WTC11 (cell line): ENCODE results near the gene SLC22A31. TPM values are rescaled to one million over a fixed set of nuclear protein-coding genes. Genes with fewer than 3 reads are reported as not detected.
A peak's percentile ranks its signal among the peaks of the same experiment; 100 is the strongest.

Experiments
- ATAC-seq: fragments of 200-7000 bp; cut with Tn5 transposase; 2 replicates; pipeline ENCODE4 v1.10.0; 2021; ENCODE audit warnings: mild to moderate bottlenecking, moderate library complexity
- CTCF ChIA-PET: fragments of 300-600 bp; sonication (Branson Sonifier 250); formaldehyde crosslinking; loops from one replicate; lab custom pipeline; 2021; ENCODE audit warnings: antibody characterized with exemption; lab: Charles Lee
- POLR2A ChIA-PET: fragments of 350-600 bp; sonication (Branson Sonifier 250); formaldehyde crosslinking; loops from one replicate; lab custom pipeline; 2021; ENCODE audit warnings: antibody characterized with exemption; lab: Charles Lee
- DNase-seq: peaks from one replicate; pipeline ENCODE4 v3.0.0; 2021; ENCODE audit warnings: low spot score
- H3K27ac Mint-ChIP-seq: 2 replicates; pipeline ENCODE4 v1.8.0; 2021; ENCODE audit warnings: mixed read lengths
- H3K27me3 Mint-ChIP-seq: 2 replicates; pipeline ENCODE4 v1.8.0; 2021; ENCODE audit warnings: low read depth, mild to moderate bottlenecking, moderate library complexity, mixed read lengths
- H3K36me3 Mint-ChIP-seq: 2 replicates; pipeline ENCODE4 v1.8.0; 2021; ENCODE audit warnings: mixed read lengths
- H3K4me1 Mint-ChIP-seq: 2 replicates; pipeline ENCODE4 v1.8.0; 2022; ENCODE audit warnings: mixed read lengths
- H3K4me3 Mint-ChIP-seq: 2 replicates; pipeline ENCODE4 v1.8.0; 2021; ENCODE audit warnings: mild to moderate bottlenecking, moderate library complexity, mixed read lengths
- H3K9me3 Mint-ChIP-seq: 2 replicates; pipeline ENCODE4 v1.8.0; 2021; ENCODE audit warnings: mixed read lengths
- ARID4B ChIP-seq: sonication (generic); formaldehyde crosslinking; IDR thresholded peaks from 2 replicates; pipeline ENCODE4 v1.8.0; 2023; ENCODE audit warnings: missing genetic modification reagents, mild to moderate bottlenecking, borderline replicate concordance
- ATF6 ChIP-seq: sonication (generic); formaldehyde crosslinking; IDR thresholded peaks from 2 replicates; pipeline ENCODE4 v1.8.1; 2023; ENCODE audit warnings: mild to moderate bottlenecking, missing genetic modification reagents
- CBFB ChIP-seq: sonication (generic); formaldehyde crosslinking; IDR thresholded peaks from 2 replicates; pipeline ENCODE4 v1.8.1; 2022; ENCODE audit warnings: mild to moderate bottlenecking, low read depth, missing genetic modification reagents
- ETV6 ChIP-seq: sonication (generic); formaldehyde crosslinking; IDR thresholded peaks from 2 replicates; pipeline ENCODE4 v1.8.1; 2022; ENCODE audit warnings: mild to moderate bottlenecking, missing genetic modification reagents
- GABPB1 ChIP-seq: sonication (generic); formaldehyde crosslinking; IDR thresholded peaks from 2 replicates; pipeline ENCODE4 v1.8.1; 2023; ENCODE audit warnings: mild to moderate bottlenecking, missing genetic modification reagents
- IRF2 ChIP-seq: sonication (generic); formaldehyde crosslinking; IDR thresholded peaks from 2 replicates; pipeline ENCODE4 v1.8.0; 2022; ENCODE audit warnings: low read depth, missing genetic modification reagents, borderline replicate concordance
- JUN ChIP-seq: sonication (generic); formaldehyde crosslinking; IDR thresholded peaks from 2 replicates; pipeline ENCODE4 v1.8.0; 2023; ENCODE audit warnings: mild to moderate bottlenecking, missing genetic modification reagents
- NFE2L1 ChIP-seq: sonication (generic); formaldehyde crosslinking; IDR thresholded peaks from 2 replicates; pipeline ENCODE4 v1.8.1; 2023; ENCODE audit warnings: missing genetic modification reagents
- PRRX2 ChIP-seq: fragments of 250-450 bp; sonication (Bioruptor Pico); IDR thresholded peaks from 2 replicates; pipeline ENCODE4 v1.8.0; 2021; ENCODE audit warnings: mild to moderate bottlenecking
- USF2 ChIP-seq: sonication (generic); formaldehyde crosslinking; IDR thresholded peaks from 2 replicates; pipeline ENCODE4 v1.8.1; 2023; ENCODE audit warnings: mild to moderate bottlenecking, missing genetic modification reagents, moderate library complexity
- ZNF416 ChIP-seq: fragments of 250-450 bp; sonication (Bioruptor Pico); IDR thresholded peaks from 2 replicates; pipeline ENCODE4 v1.9.0; 2021; ENCODE audit warnings: mild to moderate bottlenecking, inconsistent platforms
- ZNF423 ChIP-seq: fragments of 250-450 bp; sonication (Bioruptor Pico); IDR thresholded peaks from 2 replicates; pipeline ENCODE4 v2.1.2; 2022; ENCODE audit warnings: mild to moderate bottlenecking, moderate library complexity
- ZNF532 ChIP-seq: fragments of 250-450 bp; sonication (Bioruptor Pico); IDR thresholded peaks from 2 replicates; pipeline ENCODE4 v1.9.0; 2021; ENCODE audit warnings: mild to moderate bottlenecking, borderline replicate concordance
- total RNA-seq: library from RNA; stranded (reverse); gene quantifications from 3 replicates; pipeline ENCODE4 v1.2.3, GENCODE V29; 2021

The SLC22A31 gene
- total RNA-seq, 1 experiment from 2014 or later, result 12.1 TPM

GRCh38 chr16:89200850-89201411, 594 bp upstream of the SLC22A31 start (continued):
- TF ChIP-seq ARID4B (CRISPR knock-in tag), result no peak

- Mint-ChIP-seq H3K9me3 (no peaks in the 10 kb centered on the region), H3K27me3 (peaks cover 38% of the 10 kb centered on the region), H3K36me3 (no peaks in the 10 kb centered on the region), H3K27ac (no peak overlapping the region), H3K4me1 (no peaks in the 10 kb centered on the region), H3K4me3 (peak overlapping the region; percentile 68)
- TF ChIP-seq USF2 (CRISPR knock-in tag), result no peak
- ATAC-seq (no peak), DNase-seq (no peak)
- ChIA-PET CTCF (interaction anchor here (0.7 to 3.1 kb wide), 6 partner anchors 17 to 462 kb away, joined by 3 to 17 read pairs (median 3); partner anchors contain the start of gene ZNF778), POLR2A (interaction anchor here (1.4 to 1.6 kb wide), 2 partner anchors 18 to 26 kb away, joined by 3 to 4 read pairs; partner anchors contain the start of gene ZNF778)
Observed at GRCh38 chr16:89199241-89200123, 855 bp downstream of the SLC22A31 start.

GRCh38 chr16:89198417-89199240, 1.7 kb downstream of the SLC22A31 start:
- Mint-ChIP-seq H3K4me3 (no peak overlapping the region), H3K9me3 (no peaks in the 10 kb centered on the region), H3K27me3 (peaks cover 30% of the 10 kb centered on the region), H3K27ac (no peak overlapping the region), H3K36me3 (no peaks in the 10 kb centered on the region), H3K4me1 (no peaks in the 10 kb centered on the region)
- no peak for DNase-seq
- ChIA-PET CTCF (interaction anchor here (0.7 to 1.2 kb wide), 3 partner anchors 17 to 461 kb away, joined by 3 read pairs; partner anchors contain the start of gene ZNF778), POLR2A (interaction anchor here (1.6 kb wide), 1 partner anchor 25 kb away, joined by 4 read pairs; no protein-coding TSS in a partner anchor)
- no peak for ATAC-seq
- no peak for TF ChIP-seq PRRX2 (CRISPR knock-in tag)
- TF ChIP-seq ETV6 (CRISPR knock-in tag), result no peak
- TF ChIP-seq CBFB (CRISPR knock-in tag), result no peak
- TF ChIP-seq NFE2L1, result no peak
- no peak for TF ChIP-seq ZNF416 (CRISPR knock-in tag)
- TF ChIP-seq ZNF423, result no peak

- Mint-ChIP-seq H3K27ac (no peak overlapping the region; the same call in 1 of the 2 replicates), H3K9me3 (no peaks in the 10 kb centered on the region), H3K4me1 (no peaks in the 10 kb centered on the region), H3K36me3 (no peaks in the 10 kb centered on the region), H3K4me3 (no peak overlapping the region), H3K27me3 (peaks cover 22% of the 10 kb centered on the region)
- ChIA-PET POLR2A (interaction anchor here (1.0 kb wide), 1 partner anchor 368 kb away, joined by 3 read pairs; no protein-coding TSS in a partner anchor), CTCF (interaction anchor here (1.2 kb wide), 1 partner anchor 460 kb away, joined by 3 read pairs; no protein-coding TSS in a partner anchor)
- DNase-seq, result no peak
- no peak for ATAC-seq
- no peak for TF ChIP-seq JUN (CRISPR knock-in tag)
- no peak for TF ChIP-seq ATF6 (CRISPR knock-in tag)
- no peak for TF ChIP-seq IRF2
- no peak for TF ChIP-seq ZNF532 (CRISPR knock-in tag)
- peak; percentile 64; the same call in 1 of the 2 replicates for TF ChIP-seq GABPB1 (CRISPR knock-in tag)
Observed at GRCh38 chr16:89197633-89198416, 2.5 kb downstream of the SLC22A31 start.
